Fibroblast of skin of right quadriceps (primary cell): ENCODE data around the gene GATC.
"Not testable (repeated sequence)": the region's sequence is repeated elsewhere in the genome, so short reads cannot be mapped to it uniquely, and the experiment has no call there.

ENCODE experiments used
- DNase-seq: peaks from one replicate; pipeline ENCODE4 v3.0.0-alpha.2; 2013

GATC gene

DNA sequence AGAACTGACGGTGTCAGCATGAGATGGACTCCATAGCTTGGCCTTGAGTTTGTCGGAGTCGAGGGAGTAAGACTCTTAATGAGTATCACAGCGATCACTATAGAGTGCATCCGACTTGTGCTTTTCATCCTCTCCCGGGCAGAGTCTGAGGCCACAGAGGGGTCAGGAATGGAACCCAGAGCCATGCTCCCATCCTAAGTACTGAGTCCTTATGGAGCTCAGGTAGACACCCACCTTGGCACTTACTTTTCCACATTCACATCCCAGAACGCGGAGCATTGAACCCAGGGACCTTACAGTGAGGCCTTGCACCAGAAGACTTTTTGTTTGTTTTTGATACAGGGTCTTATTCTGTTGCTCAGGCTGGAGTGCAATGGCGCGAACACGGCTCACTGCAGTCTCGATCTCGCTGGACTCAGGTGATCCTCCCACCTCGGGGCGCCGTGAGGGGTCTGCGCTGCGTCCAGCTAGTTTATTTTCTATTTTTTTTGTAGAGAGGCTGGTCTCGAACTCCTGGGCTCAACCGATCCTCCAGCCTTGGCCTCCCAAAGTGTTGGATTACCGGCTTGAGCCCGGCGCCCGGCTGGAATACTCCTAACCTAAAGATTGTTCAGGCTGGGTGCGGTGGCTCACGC, 24.0 kb downstream of the GATC start:
- peak; percentile 29 for DNase-seq

DNA sequence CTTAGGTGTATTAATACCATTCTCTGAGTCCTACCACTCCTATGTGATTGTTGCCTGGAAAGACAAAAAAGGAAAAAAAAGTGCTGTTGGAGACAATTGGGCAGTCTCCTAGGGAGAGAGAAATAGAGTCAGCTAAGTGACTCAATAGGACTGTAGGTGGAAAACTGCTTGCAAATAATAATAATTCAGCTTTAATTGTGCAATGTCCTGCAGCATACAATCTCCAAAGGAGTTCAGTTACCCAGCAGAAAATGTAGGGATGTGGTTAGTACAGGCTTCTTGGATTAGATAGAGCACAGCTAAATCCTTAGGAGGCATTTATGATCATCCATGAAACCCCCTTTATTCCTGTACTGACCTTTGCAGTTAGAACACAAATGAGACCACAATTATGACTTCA, 26.3 kb downstream of the GATC start:
- DNase-seq = no peak

DNA sequence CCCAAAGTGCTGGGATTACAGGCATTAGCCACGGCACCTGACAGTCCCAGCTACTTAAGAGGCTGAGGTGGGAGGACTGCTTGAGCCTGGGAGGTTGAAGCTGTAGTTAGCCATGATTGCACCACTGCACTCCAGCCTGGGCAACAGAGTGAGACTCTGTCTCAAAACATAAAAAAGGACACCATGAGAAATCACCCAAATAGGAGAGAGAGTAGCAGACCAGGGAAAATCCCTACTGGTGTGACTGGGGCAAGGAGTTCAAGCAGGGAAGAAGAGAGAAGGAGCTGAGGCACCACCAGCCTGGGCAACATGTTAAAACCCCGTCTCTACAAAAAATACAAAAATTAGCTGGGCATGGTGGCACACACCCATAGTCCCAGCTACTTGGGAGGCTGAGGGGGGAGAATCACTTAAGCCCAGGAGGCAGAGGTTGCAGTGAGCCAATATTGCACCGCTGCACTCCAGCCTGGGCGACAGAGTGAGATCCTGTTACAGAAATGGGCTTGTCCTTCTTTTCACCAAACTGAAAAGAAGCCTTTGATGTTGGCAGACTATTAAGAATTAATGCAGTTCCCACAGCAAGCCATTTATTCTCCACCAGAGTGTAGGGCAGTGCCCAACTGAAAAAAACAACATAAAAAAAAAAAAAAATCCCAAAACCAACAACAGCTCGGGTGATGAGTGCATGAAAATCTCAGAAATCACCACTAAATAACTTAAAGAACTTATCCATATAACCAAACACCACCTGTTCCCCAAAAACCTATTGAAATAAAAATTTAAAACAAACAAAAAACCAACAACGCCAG, 27.8 kb downstream of the GATC start:
- no peak for DNase-seq

DNA sequence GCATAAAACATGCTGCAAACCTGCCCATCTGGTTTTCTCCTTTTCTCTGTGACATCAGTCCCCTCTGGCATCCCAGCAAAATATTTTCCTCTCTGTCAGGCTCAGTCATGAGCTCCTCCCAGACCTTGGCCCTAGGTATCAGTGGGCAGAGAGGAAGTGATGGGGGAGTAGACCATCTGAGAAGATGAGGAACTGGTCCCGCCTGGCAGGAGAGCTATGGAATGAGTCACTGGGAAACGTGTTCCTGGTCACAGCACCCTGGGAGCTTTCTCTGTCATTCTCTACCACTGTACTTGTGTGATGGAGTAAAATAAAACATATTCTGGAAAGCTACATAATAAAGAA, 28.3 kb downstream of the GATC start:
- DNase-seq = peak; percentile 77

DNA sequence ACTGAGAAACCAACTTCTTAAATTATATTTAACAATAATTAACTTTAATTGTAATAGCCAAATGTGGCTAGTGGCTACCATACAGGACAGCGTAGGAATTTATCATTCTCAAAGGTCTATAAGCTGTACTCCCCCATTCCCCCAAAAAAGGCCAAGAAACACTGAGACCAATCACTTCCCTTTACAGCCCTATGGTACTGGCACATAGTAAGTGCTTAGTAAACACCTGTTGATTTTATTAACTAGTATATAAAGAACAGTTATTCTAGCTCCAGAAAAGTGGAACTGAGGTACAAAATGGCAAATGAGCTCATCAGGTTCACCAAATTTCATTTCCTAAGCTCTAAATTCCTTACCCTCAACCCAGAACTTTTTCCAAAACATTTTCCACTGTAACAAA, 29.4 kb downstream of the GATC start:
- DNase-seq = no peak

DNA sequence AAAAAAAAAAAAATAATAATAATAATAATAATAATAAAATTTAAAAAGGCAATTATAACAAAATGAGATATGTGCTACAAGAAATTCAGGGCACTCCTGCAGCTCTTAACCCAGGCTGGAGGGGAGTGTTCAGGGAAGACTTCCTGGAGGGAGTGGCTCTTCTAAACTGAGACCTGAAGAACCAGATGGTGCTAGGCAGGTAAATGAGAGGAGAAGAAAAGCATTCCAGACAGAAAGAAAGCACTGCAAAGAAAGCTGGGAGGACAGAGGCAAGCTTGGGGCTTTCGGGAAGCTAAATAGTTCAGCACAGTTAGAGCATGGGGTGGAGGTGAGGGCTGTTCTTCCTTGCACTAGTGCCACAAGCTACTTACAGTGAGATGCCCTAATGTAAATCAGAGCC, 33.2 kb downstream of the GATC start:
- DNase-seq = no peak

DNA sequence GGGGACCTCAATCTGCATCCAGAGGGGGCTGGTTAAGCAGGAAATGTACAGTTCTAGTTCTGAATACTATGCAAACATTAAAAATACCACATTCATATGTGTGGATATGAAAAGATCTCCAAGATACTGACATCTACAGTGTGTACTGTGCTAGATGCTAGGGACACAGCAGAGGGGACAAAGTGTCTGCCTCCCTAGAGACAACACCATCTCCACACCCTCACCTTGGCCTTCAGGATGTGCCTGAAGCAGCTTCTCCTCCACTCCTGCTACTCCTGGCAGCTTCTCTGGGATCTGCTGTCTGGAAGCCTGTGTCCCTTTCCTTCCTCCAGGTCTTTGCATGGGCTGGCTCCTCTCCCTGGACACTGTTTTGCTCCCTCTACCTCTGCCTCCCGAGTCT, 34.0 kb downstream of the GATC start:
- no peak for DNase-seq

DNA sequence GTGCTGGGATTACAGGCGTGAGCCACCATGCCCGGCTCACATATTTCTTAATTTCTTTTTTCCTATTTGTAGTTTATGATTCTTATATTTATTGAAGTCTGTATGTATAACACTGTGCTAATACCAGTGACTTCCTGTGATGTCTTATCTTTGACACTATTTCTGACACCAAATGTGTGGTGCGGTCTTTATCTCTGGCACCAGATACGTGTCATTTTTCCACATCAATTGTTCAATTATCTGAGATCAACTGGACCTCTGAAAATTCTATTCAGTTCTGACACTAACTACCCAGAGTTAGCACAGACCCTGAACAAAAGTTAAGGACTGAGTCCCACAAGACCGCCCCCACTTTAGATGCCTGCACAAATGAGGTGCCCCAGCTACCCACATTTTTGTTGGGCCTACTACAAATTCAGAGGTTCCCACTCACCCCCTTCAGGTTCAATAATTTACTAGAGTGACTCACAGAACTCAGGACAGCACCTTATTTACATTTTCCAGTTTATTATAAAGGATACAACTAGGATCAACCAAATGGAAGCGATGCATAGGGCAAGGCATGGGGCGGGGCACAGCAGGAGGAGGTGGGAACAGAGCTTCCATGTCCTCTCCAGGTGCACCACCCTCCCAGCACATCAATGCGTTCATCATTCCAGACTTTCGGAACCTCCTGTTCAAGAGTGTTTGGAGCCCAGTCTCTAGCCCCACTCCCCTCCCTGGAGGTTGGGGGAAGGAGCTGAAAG, 35.0 kb downstream of the GATC start:
- no peak for DNase-seq

DNA sequence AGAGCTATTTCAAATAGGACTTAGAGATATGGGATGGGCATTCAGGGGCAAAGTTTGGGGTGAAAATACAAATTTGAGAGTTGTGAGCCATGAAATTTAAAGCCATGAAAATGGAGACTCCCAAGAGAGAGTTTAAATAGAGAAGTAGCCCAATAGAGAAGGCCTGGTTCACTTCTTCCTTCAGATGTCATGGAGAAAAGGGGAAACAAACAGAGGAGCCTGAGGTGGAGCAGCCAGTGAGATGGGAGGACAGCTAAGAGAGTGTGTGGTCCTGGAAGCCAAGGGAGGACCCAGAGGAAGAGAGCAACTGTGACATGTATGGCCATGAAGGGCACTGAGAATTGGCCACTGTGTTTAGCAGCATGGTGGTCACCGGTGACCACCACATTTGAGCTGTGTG, 37.4 kb downstream of the GATC start:
- no peak for DNase-seq

DNA sequence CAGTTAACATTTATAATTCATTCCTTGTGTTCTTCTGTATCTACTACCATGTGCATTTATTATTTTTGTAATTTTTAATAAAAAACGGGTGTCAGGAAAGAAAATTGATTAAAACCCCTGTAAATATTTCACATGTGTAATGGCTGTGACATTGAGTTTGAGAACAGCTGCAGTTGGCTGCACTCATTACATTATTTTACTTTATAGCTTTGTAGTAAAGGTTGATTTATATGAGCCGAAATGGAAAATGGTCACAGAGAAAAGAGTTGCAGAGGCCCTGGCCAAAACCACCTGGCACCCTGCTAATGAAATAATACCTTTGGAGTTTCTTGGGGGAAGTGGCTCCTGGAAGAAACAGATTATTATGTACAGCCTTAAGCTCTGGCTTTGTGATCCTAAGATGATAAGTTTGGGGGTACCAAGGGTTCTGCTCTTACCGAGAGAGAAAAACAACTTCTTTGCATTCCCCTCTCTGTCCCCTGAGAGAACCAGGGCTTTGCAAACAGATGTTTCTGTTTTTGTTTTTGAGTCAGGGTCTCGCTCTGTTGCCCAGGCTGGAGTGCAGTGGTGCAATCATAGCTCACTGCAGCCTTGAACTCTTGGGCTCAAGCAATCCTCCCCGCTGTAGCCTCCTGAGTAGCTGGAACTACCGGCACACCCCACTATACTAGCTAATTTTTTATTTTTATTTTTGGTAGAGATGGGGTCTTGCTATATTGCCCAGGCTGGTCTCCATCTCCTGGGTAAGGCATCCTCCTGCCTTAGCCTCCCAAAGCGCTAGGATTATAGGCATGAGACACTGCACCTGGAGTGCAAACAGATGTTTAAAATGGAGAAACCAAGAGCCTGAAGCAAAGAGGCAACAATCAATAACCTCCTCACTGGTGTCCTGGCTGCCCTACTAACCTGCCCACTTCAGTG, 40.0 kb downstream of the GATC start:
- no peak for DNase-seq

DNA sequence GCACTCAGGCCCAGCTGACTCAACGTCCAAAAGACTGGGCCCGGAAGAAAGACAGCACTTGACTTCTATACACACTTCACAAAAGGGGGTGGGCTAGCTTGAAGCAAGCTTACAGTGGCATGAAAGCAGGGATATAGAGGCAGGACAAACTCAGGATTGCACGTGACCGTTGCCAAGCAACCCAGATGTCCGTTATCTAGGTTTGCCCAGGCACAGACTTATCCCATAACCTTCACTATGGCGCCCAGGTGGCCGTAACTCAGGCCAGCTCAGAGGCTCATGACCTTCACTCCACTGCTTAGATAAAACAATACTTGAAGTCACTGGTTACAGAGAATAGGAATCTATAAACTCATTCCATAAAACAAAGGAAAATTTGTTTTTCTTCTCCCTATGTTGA, 41.3 kb downstream of the GATC start:
- not testable (repeated sequence) for DNase-seq

DNA sequence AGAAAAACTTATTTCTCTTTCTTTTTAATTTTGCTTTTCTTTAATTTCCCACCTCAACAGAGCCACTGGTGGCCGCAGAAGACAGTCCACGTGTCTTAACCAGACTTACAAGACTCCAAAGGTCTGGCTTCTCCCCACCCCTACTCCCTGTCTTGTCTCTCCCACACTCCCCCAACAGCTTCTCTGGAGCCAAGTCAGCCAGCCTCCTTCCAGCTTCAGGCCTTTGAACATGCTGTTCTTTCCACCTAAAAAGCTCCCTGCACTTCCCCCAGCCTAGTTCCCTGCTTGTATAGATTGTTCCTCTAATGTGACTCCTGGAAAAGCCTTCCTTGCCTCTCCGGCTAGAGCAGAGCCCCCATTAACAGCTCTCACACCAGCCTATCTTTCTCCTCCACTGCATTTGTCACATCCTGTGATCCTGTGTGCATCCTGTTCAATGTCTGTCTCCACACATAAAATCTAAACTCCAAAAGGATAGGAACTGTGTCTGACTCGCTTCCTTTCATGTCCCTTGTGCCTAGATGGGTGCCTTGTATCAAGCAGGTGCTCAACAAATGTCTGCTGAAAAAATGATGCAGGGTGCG, 41.9 kb downstream of the GATC start:
- DNase-seq = no peak

DNA sequence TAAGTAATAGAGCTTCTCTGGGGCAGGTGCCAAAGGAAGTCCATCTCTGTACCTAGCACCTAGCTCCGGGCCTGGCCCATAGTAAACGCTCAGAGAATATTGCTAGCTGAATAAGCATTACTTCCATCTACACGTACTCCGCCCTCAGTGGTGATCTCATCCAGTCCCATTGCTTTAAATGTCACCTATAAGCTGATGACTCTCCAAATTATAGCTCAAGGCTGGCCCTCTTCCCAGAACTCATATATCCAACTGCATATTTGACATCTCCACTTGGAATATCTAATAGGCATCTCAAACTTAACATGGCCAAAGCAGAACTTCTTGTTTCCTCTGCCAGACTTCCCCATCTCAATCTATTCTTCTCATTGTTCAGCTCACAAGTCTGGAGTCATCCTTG, 42.8 kb downstream of the GATC start:
- DNase-seq = peak; percentile 53

DNA sequence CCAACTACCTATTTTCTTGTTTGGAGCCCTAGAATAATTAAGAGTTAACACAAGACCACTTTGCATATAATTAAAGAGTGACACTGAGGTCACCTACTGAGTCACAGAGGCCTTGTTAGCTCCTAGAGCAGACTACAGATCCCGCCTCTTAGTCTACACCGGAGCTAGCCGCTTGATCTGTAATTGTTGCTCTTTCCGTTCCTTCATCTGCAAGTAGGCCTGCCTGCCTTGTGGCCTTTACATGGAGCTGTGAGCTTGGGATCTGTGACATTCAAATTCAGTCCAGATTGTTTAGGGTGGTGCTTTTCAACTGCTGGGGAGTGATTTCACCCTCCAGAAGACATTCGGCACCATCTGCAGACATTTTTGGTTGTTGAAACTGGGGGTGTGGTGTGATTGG, 44.1 kb downstream of the GATC start:
- DNase-seq = no peak

DNA sequence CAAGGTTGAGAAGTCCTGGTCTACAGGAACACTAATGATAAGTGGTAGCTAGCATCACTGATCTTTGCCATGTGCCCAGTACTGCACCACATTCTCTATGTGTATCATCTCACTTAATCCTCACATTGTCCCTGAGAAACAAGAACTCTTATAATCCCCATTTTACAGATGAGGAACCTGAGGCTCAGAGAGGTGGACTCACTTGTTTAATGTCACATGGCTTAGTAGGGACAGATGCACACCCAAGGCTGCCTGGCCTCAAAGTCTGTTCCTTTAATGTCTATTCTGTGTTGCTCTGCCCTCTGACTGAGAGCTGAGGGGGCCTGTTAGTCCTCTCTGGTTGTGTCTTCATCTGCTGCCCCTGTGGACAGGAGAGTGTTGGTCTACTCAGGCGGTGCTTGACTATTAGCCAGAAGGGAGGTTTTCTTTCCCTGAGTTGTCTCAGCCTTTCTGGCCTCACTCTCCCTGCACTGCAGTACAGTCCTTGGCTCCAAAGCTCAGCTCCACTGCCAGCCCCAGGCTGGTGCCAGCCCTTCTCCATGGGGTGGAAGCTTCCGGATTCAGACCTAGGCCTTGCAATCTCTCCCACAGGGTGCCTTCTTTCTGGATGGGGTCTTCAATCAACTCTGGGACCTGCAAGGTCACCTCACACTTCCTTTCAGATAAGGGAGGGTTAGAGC, 44.7 kb downstream of the GATC start:
- DNase-seq = no peak

DNA sequence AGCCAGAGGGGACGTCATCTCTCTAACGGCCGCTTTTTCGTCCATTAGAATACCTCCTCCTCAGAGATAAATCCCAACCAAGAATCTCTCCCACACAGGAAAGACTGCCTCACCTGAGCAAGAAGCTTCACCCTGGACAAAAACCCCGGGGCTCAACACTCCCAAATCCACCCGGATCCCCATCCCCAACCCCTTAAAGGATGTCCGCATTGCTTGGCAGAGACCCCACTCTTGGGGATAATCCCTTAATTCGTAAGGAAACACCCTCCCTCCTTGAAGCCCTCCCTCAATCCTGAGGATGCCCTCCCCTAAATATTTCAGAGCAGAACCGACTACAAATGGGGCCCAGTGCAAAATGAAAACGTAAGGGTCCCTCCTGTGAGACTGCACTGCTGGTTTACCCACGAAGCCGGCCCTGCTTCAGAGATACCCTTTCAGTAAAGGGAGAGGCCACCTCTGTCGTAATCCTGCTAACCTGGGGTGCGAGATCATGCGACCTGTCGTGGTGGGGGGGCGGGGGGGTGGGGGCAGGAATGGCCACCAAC, 49.0 kb downstream of the GATC start:
- DNase-seq = no peak

DNA sequence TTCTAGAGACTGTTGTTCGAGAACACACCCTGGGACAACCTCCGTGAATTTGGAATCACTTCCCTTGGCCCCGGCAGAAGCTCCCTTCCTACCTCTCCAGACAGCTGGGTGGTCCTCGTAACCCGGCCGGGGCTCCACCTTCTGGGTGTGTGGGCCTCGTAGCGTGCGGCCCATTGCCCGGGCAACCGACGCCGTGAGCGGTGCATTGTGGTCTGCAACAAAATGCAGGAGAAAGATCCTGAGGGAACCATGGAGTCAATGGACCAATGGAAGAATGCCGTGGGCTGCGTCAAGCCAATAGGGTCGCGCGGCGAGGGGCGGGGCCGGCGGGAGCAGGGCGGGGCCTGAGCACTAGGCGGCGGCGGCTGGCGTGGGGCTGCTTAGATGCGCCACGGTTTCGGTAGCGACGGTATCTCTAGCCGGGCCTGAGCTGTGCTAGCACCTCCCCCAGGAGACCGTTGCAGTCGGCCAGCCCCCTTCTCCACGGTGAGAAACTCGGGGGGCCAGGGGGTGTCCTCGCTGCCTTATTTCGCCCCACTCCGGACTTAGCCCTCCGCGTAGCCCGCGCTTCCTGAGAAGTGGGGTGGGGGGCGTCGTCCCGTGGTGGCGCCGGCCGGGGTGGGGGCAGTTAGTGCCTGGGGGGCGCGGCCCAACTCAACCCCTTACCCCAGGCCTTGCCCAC, 49.6 kb downstream of the GATC start, which contains the start of gene DYNLL1:
TSS of gene DYNLL1 (plus strand) at position 383 of the 682 bp plus-strand sequence. CDS start 309 bp downstream, outside the sequence.
- DNase-seq = peak; percentile 96

DNA sequence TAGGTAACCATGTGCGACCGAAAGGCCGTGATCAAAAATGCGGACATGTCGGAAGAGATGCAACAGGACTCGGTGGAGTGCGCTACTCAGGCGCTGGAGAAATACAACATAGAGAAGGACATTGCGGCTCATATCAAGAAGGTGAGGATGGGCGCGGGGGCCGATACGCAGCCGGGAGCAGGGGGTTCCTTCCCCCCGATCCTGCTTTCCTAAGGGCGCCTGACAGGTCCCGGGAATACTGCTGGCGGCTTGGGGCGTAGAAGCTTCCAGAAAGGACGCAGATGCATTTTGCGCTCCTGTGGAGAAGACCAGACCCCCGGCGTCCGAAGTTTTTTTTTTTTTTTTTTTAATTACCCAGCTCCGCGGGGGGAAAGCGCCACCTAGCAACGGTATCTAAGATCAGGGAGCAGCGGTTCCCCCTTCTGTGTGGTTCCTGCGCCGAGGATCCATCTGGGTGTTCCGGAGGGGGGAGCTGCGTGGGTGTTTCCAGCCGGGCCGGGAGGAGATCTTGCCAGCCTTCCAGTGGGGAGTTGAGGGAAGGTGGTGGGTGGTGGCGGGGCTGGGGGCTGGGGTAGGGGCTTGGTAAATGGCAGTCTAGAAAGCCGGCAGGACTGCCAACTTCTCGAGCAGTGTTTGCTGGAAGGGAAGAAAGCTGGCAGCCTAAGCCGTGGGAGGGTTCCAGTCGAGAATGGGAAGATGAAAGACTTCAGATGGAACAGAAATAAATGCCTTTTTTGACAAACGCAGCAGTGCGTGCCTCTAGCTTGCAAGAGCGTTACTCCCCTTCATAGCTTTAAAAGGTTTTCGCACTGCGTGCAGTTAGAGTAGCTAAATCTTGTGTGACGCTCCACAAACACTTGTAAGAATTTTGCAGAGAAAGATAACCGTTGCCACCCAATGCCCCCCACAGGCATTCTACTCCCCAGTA, 50.4 kb downstream of the GATC start:
- peak; percentile 40 for DNase-seq

DNA sequence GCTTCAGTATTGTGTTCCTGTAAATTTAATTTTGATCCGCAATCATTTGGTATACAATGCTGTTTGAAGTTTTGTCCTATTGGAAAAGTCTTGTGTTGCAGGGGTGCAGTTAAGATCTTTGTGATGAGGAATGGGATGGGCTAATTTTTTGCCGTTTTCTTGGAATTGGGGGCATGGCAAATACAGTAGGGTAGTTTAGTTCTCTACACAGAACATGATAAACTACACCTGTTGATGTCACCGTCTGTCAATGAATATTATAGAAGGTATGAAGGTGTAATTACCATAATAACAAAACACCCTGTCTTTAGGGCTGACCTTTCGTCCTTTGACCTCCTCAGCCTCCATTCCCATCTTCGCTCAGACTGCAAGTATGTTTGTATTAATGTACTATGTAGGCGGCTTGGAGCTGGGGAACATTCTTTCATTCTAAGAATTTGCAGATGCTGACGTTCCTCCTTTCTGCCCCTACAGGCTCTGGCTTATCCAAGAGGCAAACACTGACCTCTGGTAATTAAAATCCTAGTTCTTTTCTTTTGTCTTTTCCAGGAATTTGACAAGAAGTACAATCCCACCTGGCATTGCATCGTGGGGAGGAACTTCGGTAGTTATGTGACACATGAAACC, 51.4 kb downstream of the GATC start:
- no peak for DNase-seq
